MM.1S (cell line): ENCODE measurements around the gene ANKMY1.

Experiments used
- DNase-seq: peaks from one replicate; pipeline ENCODE4 v3.0.0-alpha.2; 2015
- H2AFZ ChIP-seq: fragments of 300-600 bp; sonication (generic); 2 replicates; pipeline ENCODE4 v1.6.0; 2016; ENCODE audit warnings: antibody characterized with exemption, low read length
- H3F3A ChIP-seq: fragments of 300-600 bp; sonication (generic); 2 replicates; pipeline ENCODE4 v1.6.1; 2016; ENCODE audit warnings: mild to moderate bottlenecking, antibody characterized with exemption, low read length, moderate library complexity, mixed read lengths; ENCODE audit not compliant: insufficient read depth
- H3K27ac ChIP-seq: fragments of 300-600 bp; sonication (generic); 2 replicates; pipeline ENCODE4 v1.5.1; 2016; ENCODE audit warnings: mild to moderate bottlenecking, low read length
- H3K27me3 ChIP-seq: fragments of 300-600 bp; sonication (generic); replicated peaks from 2 replicates; pipeline ENCODE4 v1.6.0; 2016; ENCODE audit warnings: low read length; ENCODE audit not compliant: insufficient read depth
- H3K36me3 ChIP-seq: fragments of 300-600 bp; sonication (generic); replicated peaks from 2 replicates; pipeline ENCODE4 v1.6.1; 2016; ENCODE audit warnings: mild to moderate bottlenecking, low read length, mixed read lengths; ENCODE audit not compliant: insufficient read depth
- H3K4me1 ChIP-seq: fragments of 300-600 bp; sonication (generic); 2 replicates; pipeline ENCODE4 v1.6.1; 2016; ENCODE audit warnings: low read length, mixed read lengths
- H3K4me2 ChIP-seq: fragments of 300-600 bp; sonication (generic); 2 replicates; pipeline ENCODE4 v1.6.0; 2016; ENCODE audit warnings: low read depth, low read length
- H3K4me3 ChIP-seq: fragments of 300-600 bp; sonication (generic); 2 replicates; pipeline ENCODE4 v1.5.1; 2016; ENCODE audit warnings: low read length, mixed read lengths
- H3K79me2 ChIP-seq: fragments of 300-600 bp; sonication (generic); 2 replicates; pipeline ENCODE4 v1.6.1; 2016; ENCODE audit warnings: mixed run types, low read length, mixed read lengths
- H3K9ac ChIP-seq: fragments of 300-600 bp; sonication (generic); 2 replicates; pipeline ENCODE4 v1.6.1; 2016; ENCODE audit warnings: low read length, mixed read lengths
- H3K9me2 ChIP-seq: fragments of 300-600 bp; sonication (generic); replicated peaks from 2 replicates; pipeline ENCODE4 v1.6.1; 2016; ENCODE audit warnings: mild to moderate bottlenecking, low read length, mixed read lengths; ENCODE audit not compliant: insufficient read depth
- H3K9me3 ChIP-seq: fragments of 300-600 bp; sonication (generic); replicated peaks from 2 replicates; pipeline ENCODE4 v1.6.1; 2016; ENCODE audit warnings: mild to moderate bottlenecking, low read length, mixed read lengths; ENCODE audit not compliant: insufficient read depth
- H4K20me1 ChIP-seq: fragments of 300-600 bp; sonication (generic); 2 replicates; pipeline ENCODE4 v1.6.1; 2016; ENCODE audit warnings: mild to moderate bottlenecking, low read length, moderate library complexity, mixed read lengths; ENCODE audit not compliant: insufficient read depth
- CTCF ChIP-seq: fragments of 300-600 bp; sonication (generic); IDR thresholded peaks from 2 replicates; pipeline ENCODE4 v1.5.1; 2016; ENCODE audit warnings: antibody characterized with exemption, low read length, mixed read lengths
- EZH2 ChIP-seq: fragments of 300-600 bp; sonication (generic); optimal IDR thresholded peaks from 2 replicates; pipeline ENCODE3; 2017; ENCODE audit warnings: low read depth, mild to moderate bottlenecking, antibody characterized with exemption, low read length, mixed read lengths
- EZH2phosphoT487 ChIP-seq: fragments of 300-600 bp; sonication (generic); IDR thresholded peaks from 2 replicates; pipeline ENCODE4 v1.6.1; 2018; ENCODE audit warnings: antibody characterized with exemption, low read length

The ANKMY1 gene

GRCh38 chr2:240460253-240460711 is 97.5 kb downstream of the ANKMY1 start:
- Histone ChIP-seq H3F3A (no peaks in the 10 kb centered on the region), H3K9me2 (no peaks in the 10 kb centered on the region), H3K4me2 (no peak overlapping the region), H4K20me1 (no peaks in the 10 kb centered on the region), H3K27me3 (no peaks in the 10 kb centered on the region; the same call in 1 of the 2 replicates), H3K9me3 (no peaks in the 10 kb centered on the region), H3K4me1 (no peaks in the 10 kb centered on the region), H2AFZ (no peak overlapping the region), H3K27ac (no peak overlapping the region), H3K79me2 (no peaks in the 10 kb centered on the region), H3K36me3 (no peaks in the 10 kb centered on the region), H3K9ac (no peak overlapping the region), H3K4me3 (no peak overlapping the region)
- no peak for DNase-seq
- no peak for TF ChIP-seq CTCF
- no peak for TF ChIP-seq EZH2
- TF ChIP-seq EZH2phosphoT487 = no peak

DNA sequence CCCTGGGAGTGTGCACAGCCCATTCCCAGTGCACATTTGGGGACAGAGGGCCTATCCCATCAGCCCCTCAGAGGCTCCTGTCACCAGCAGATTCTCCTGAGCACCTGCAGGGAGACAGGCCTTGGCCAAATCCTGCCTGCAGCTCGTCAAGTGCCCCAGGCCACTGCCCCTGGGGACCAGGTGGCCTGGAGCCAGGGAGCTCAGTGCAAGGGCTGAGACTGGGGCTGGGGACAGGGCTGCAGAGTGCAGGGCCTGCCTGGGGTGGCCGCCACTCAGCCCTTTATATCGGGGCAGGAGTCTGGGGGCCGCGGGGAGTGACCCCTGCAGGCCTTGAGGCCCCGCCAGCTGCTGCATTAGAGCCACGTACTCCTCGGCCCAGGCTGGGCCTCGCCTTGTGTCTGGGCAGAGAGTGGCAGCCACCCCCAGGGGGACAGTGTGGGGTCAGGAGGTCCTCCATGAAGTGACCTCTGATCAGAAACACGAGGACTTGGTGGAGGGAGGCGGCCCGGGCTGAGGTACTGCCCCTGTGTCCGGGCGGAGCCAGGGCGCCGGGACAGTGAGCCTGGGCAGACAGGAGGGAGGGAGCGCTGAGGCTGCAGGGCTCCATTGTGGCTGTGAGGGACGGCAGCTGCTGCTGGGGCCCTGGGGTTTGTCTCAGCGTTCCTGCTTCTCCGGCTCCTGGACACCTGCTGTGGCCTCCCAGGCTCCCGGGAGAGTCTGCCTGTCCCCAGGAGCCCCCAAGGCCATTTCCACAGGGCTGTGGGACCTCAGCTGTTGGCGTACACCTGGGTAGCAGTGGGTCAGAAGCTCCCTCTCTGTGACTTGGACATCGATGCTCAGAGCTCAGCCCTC is 98.2 kb downstream of the ANKMY1 start:
- Histone ChIP-seq H3K4me1 (no peaks in the 10 kb centered on the region), H3K27ac (no peak overlapping the region), H3K4me3 (no peak overlapping the region), H3K79me2 (no peaks in the 10 kb centered on the region), H3K4me2 (no peak overlapping the region), H3K9ac (no peak overlapping the region), H3K9me2 (no peaks in the 10 kb centered on the region), H3K36me3 (no peaks in the 10 kb centered on the region), H3F3A (no peaks in the 10 kb centered on the region), H3K27me3 (no peaks in the 10 kb centered on the region; the same call in 1 of the 2 replicates), H2AFZ (no peak overlapping the region), H3K9me3 (no peaks in the 10 kb centered on the region), H4K20me1 (no peaks in the 10 kb centered on the region)
- DNase-seq = no peak
- no peak for TF ChIP-seq CTCF
- no peak for TF ChIP-seq EZH2phosphoT487
- no peak for TF ChIP-seq EZH2

GRCh38 chr2:240458900-240459391 is 98.8 kb downstream of the ANKMY1 start:
- no peak overlapping the region for H3K27ac ChIP-seq
- H3K4me2 ChIP-seq = no peak overlapping the region
- no peak overlapping the region for H3K4me3 ChIP-seq
- peaks cover 5% of the 10 kb centered on the region; the same call in 1 of the 2 replicates for H3K27me3 ChIP-seq
- H2AFZ ChIP-seq = no peak overlapping the region
- no peak overlapping the region for H3K9ac ChIP-seq
- no peaks in the 10 kb centered on the region for H4K20me1 ChIP-seq
- H3K4me1 ChIP-seq = no peaks in the 10 kb centered on the region
- H3F3A ChIP-seq = no peaks in the 10 kb centered on the region
- no peak for TF ChIP-seq CTCF
- TF ChIP-seq EZH2phosphoT487 = no peak
- TF ChIP-seq EZH2 = no peak
- no peaks in the 10 kb centered on the region for H3K36me3 ChIP-seq
- DNase-seq = no peak
- H3K9me3 ChIP-seq = no peaks in the 10 kb centered on the region
- H3K9me2 ChIP-seq = no peaks in the 10 kb centered on the region
- H3K79me2 ChIP-seq = no peaks in the 10 kb centered on the region
